HL-60 (cell line): Measurements from ENCODE around the gene ZNF549.

Experiments
- GABPA ChIP-seq: IDR thresholded peaks from 2 replicates; pipeline ENCODE4 v1.6.1; 2012; ENCODE audit warnings: low read depth
- POLR2AphosphoS5 ChIP-seq: IDR thresholded peaks from 2 replicates; pipeline ENCODE4 v1.6.1; 2012; ENCODE audit warnings: low read depth
- SPI1 ChIP-seq: IDR thresholded peaks from 2 replicates; pipeline ENCODE4 v1.6.1; 2012; ENCODE audit warnings: low read depth, mild to moderate bottlenecking, borderline replicate concordance
- TF ChIP-seq, protein P1 (sequence below): IDR thresholded peaks from one replicate; pipeline ENCODE4 v1.5.1; 2011; ENCODE audit warnings: low read length, control low read depth, inconsistent platforms; ENCODE audit not compliant: insufficient read depth
- TF ChIP-seq, protein P2 (sequence below): IDR thresholded peaks from 2 replicates; pipeline ENCODE4 v1.6.1; 2012; ENCODE audit warnings: low read depth; ENCODE audit not compliant: insufficient replicate concordance

DNA sequence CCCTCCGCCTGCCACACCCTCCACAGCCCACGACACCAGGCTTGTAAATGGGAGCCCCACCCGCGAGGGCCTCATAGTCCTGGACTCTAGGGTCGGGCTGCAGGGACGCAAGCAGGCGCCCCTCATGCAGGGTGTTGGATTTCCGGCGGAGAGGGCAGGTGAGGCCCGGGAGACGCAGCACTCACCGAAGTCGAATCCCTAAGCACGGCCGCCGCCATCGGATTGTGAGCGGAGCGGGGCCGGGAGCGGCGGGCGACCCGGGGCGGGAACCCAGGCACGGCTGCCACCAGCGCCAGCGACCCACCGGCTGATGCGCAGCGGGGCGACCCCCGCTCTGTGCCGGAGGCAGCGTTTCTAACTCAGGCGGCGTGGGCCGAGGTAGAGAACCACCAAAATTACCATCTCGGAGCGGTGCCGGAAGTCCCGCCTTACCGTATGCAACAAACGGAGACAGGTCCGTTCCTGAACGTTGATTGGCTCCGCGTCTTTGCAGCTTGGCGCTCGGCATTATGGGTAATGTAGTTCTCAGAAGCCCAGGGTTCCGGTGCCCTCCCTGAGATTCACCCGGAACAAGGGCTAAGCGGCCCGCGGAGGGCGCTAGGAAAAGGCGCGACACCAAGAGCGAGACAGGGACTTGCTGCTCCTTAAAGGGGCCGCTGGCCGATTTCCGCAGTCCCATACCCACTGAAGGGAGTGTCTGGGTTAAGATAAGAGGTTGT, 51.5 kb downstream of the ZNF549 start, which contains the start of gene ZNF416:
- TF ChIP-seq, protein P1, sequence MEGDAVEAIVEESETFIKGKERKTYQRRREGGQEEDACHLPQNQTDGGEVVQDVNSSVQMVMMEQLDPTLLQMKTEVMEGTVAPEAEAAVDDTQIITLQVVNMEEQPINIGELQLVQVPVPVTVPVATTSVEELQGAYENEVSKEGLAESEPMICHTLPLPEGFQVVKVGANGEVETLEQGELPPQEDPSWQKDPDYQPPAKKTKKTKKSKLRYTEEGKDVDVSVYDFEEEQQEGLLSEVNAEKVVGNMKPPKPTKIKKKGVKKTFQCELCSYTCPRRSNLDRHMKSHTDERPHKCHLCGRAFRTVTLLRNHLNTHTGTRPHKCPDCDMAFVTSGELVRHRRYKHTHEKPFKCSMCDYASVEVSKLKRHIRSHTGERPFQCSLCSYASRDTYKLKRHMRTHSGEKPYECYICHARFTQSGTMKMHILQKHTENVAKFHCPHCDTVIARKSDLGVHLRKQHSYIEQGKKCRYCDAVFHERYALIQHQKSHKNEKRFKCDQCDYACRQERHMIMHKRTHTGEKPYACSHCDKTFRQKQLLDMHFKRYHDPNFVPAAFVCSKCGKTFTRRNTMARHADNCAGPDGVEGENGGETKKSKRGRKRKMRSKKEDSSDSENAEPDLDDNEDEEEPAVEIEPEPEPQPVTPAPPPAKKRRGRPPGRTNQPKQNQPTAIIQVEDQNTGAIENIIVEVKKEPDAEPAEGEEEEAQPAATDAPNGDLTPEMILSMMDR: no peak
- TF ChIP-seq GABPA (peak; percentile 88), SPI1 (no peak), POLR2AphosphoS5 (0 out of 2 replicates have a peak, but pooled peaks have one; percentile 20)
- TF ChIP-seq, protein P2, sequence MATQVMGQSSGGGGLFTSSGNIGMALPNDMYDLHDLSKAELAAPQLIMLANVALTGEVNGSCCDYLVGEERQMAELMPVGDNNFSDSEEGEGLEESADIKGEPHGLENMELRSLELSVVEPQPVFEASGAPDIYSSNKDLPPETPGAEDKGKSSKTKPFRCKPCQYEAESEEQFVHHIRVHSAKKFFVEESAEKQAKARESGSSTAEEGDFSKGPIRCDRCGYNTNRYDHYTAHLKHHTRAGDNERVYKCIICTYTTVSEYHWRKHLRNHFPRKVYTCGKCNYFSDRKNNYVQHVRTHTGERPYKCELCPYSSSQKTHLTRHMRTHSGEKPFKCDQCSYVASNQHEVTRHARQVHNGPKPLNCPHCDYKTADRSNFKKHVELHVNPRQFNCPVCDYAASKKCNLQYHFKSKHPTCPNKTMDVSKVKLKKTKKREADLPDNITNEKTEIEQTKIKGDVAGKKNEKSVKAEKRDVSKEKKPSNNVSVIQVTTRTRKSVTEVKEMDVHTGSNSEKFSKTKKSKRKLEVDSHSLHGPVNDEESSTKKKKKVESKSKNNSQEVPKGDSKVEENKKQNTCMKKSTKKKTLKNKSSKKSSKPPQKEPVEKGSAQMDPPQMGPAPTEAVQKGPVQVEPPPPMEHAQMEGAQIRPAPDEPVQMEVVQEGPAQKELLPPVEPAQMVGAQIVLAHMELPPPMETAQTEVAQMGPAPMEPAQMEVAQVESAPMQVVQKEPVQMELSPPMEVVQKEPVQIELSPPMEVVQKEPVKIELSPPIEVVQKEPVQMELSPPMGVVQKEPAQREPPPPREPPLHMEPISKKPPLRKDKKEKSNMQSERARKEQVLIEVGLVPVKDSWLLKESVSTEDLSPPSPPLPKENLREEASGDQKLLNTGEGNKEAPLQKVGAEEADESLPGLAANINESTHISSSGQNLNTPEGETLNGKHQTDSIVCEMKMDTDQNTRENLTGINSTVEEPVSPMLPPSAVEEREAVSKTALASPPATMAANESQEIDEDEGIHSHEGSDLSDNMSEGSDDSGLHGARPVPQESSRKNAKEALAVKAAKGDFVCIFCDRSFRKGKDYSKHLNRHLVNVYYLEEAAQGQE: no peak
